Pancreas (tissue), 10 donors: ENCODE data around the gene SYT10. TPM values are rescaled to one million over a fixed set of nuclear protein-coding genes. Genes with fewer than 3 reads are reported as not detected.
A peak's percentile ranks its signal among the peaks of the same experiment; 100 is the strongest.

Experiments
- ATAC-seq, 4 donors: fragments of 200-7000 bp; cut with Tn5 transposase; one replicate each; pipeline versions ENCODE4 v1.8.0 to v1.9.1; 2020; ENCODE audit warnings: mild to moderate bottlenecking in 4 of 4, moderate library complexity in 4 of 4
- DNase-seq, 6 donors: peaks; one replicate each; pipeline ENCODE4 v3.0.0-alpha.2; 2020
- FAIRE-seq: peaks from 2 replicates; lab custom pipeline; 2012; peaks lifted over from hg19 to GRCh38; lab: Jason Lieb, UNC
- H3K27ac ChIP-seq, 4 donors: fragments of 200-600 bp; sonication (generic); 1 replicate in 3 of 4; 2 replicates in 1 of 4; pipeline versions ENCODE4 v1.5.0 to v1.8.0; 2020
- H3K27me3 ChIP-seq, 4 donors: fragments of 200-600 bp; one replicate each; pipeline ENCODE4 v1.8.0; 2021
- H3K36me3 ChIP-seq, 3 donors: fragments of 200-600 bp; sonication (generic) in 1 of 3; one replicate each; pipeline versions ENCODE4 v1.5.0 to v1.8.0; 2020 to 2021
- H3K4me1 ChIP-seq, 3 donors: fragments of 200-600 bp; one replicate each; pipeline ENCODE4 v1.8.0; 2021
- H3K4me3 ChIP-seq, 4 donors: fragments of 200-600 bp; sonication (generic) in 2 of 4; one replicate each; pipeline versions ENCODE4 v1.5.0 to v1.8.0; 2020 to 2021
- H3K9me3 ChIP-seq, 4 donors: fragments of 200-600 bp; one replicate each; pipeline ENCODE4 v1.8.0; 2021
- CTCF ChIP-seq, 4 donors: fragments of 200-600 bp; sonication (generic) in 3 of 4; IDR thresholded peaks; one replicate each; pipeline versions ENCODE4 v1.5.0 to v1.8.0; 2021; ENCODE audit warnings: antibody characterized with exemption in 4 of 4
- WGBS, 2 donors: extraction: QIAGEN DNeasy Blood & Tissue Kit; methylation state at CpG; one replicate each; pipeline ENCODE4 v1.1.7; 2013; 5-methylcytosine and 5-hydroxymethylcytosine counted together
- intact Hi-C, 3 donors: fragments of 100-400 bp; cut with DNase I; formaldehyde crosslinking; loops; one replicate each; pipeline versions ENCODE4 v1.11.1 to v1.14.2; 2022
- polyA plus RNA-seq, 2 donors: library from polyadenylated mRNA; stranded (reverse); fragments of 200-250 nt; gene quantifications; one replicate each; pipeline ENCODE4 v1.2.3, GENCODE V29; 2013
- total RNA-seq, 6 donors: library from RNA; stranded (reverse); fragmentation: NEBNext Ultra II Directional in 4 of 6; extraction: Animal tissue kit (Norgen Biotek cat#: 25700) in 4 of 6; gene quantifications; one replicate each; pipeline versions ENCODE4 v1.2.1 to v1.2.4, GENCODE V29; 2021 to 2023
- donor health status: healthy with polysubstance abuse.
- donor health status: DM: no; HTN: no; CAD: no; lungs with moderate emphysema.
- donor health status: DM: no; HTN: no; CAD: no.
- donor health status: control.
- donor health status: control.
- donor health status: Bipolar disorder and iron deficiency.
- donor health status: DM: yes; HTN: yes; CAD: no.
- donor health status: DM: no; HTN: no; CAD: no.
- donor health status: DM: no; HTN: no; CAD: no.
- donor health status: DM: yes; HTN: yes; CAD: no.

The SYT10 gene
- total RNA-seq = under 1 TPM in 1 of 6 donors, not detected in 5; 0.03 TPM
- under 1 TPM in 1 of 2 donors, not detected in 1; 0.05 TPM for polyA plus RNA-seq

DNA sequence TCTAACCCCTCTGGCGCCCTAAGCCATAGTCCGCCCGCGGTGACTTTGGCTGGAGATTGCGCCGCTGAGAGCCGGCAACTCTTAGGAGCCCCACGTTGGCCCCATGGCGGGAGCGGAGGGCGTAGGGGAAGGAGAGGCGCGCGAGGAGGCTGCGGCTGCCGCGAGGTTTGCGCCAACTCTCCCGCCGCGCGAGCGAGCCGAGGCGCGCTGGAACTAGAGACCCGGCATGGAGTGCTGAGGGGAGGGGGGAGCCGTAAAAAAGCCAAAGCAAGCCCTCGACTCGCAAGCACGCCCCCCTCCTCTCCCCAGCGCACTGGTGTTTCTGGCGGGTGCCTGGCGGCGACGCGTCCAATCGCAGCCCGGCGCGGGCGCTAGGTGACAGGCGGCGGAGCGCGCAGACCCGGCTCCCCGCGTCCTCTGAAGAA is at the start of gene SYT10:
Gene SYT10 (minus strand): TSS at position 233 of the 425 bp plus-strand sequence. CDS start 297 bp downstream, outside the sequence.
- intact Hi-C loops = no loop called here
- no peaks in the 10 kb centered on the region for H3K4me1 ChIP-seq
- FAIRE-seq = no peak
- H3K27ac ChIP-seq = no peak within 1 kb of the TSS
- no peaks in the 10 kb centered on the region for H3K36me3 ChIP-seq
- ATAC-seq = peak in 3 of 4 donors; percentile 40 to 47 (median 44)
- no peak for TF ChIP-seq CTCF (IDR thresholded peaks at IDR 0.05)
- peak within 1 kb of the TSS; percentile 26 to 51 (median 36) for H3K4me3 ChIP-seq
- WGBS, 2 donors = 0 to 1% methylated on average over 35 to 49 of the region's 49 CpGs
- no peaks in the 10 kb centered on the region for H3K9me3 ChIP-seq
- H3K27me3 ChIP-seq = peaks cover 0 to 20% (median 5%) of the 10 kb centered on the region in 4 donors
- DNase-seq = peak in 1 of 6 donors; percentile 63

DNA sequence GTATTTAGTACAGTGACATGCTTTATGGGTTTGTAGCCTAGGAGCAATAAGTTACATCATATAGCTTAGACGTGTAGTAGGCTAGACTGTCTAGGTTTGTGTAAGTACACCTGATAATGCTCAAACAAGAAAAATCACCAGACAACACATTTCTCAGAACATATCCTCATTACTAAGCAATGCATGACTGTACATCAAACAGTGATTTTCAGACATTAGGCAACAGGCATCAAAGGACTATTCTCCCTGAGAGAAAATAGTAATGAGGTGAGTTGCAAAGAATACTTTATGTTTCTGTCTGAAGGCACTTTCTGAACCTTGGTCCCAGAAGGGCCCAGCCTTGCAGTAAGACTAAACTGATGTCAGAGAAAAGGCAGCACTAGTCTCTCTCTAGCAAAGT is 48.4 kb upstream of the SYT10 start:
- Histone ChIP-seq H3K36me3 (no peaks in the 10 kb centered on the region), H3K27me3 (no peaks in the 10 kb centered on the region), H3K4me3 (no peak overlapping the region), H3K4me1 (no peaks in the 10 kb centered on the region), H3K27ac (no peak overlapping the region), H3K9me3 (no peaks in the 10 kb centered on the region)
- intact Hi-C loops = no loop called here
- WGBS, 2 donors = 28 to 53% methylated on average over 1 of the region's 1 CpG
- no peak for TF ChIP-seq CTCF (IDR thresholded peaks at IDR 0.05)
- no peak for FAIRE-seq
- ATAC-seq = no peak
- DNase-seq = no peak

DNA sequence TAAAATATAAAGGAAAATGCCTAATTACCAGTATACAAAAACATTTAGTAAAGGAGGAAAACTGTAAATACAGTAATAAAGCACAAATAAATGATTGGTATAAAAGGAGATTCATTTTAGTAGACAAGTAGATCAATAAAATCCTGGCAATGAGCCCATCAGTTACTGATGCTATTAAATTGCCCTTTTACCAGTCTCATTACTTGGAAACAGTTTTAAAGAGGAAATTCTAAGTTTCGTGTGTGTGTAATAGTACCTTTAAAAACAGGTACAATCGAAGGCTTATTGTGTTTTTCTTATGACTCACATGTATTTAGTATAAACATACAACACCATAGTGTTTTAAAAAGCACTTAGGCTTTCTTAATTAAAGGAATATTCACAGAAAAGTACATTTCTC is 46.4 kb upstream of the SYT10 start:
- intact Hi-C loops = no loop called here
- Histone ChIP-seq H3K4me1 (no peaks in the 10 kb centered on the region), H3K27me3 (no peaks in the 10 kb centered on the region), H3K36me3 (no peaks in the 10 kb centered on the region), H3K4me3 (no peak overlapping the region), H3K9me3 (no peaks in the 10 kb centered on the region), H3K27ac (no peak overlapping the region)
- TF ChIP-seq CTCF (IDR thresholded peaks at IDR 0.05) = no peak
- no peak for ATAC-seq
- no peak for FAIRE-seq
- DNase-seq = no peak
- WGBS, 2 donors = 17 to 20% methylated on average over 2 of the region's 2 CpGs

DNA sequence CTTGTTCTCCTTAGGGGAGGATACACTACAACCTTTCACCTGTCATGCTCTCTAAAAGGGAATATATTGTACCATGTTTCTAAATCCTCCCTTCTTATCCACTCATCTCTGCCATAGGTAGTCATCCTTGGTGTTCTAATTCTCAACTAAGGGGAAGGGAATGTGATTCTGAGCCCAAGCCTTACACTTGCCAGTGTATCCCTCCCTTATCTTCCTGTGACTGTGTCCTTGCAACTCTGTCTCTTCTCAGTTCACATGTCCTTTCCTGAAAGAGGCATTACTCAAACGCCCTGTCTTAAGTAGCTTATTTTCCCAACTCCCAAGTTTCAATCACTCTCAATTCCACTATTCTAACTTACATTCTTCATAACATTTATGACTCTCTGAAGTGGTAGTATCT is 44.5 kb upstream of the SYT10 start:
- H3K4me1 ChIP-seq = no peaks in the 10 kb centered on the region
- H3K27me3 ChIP-seq = no peaks in the 10 kb centered on the region
- intact Hi-C loops = no loop called here
- FAIRE-seq = no peak
- DNase-seq = no peak
- WGBS, 2 donors = 25 to 29% methylated on average over 1 of the region's 1 CpG
- no peak for ATAC-seq
- no peak overlapping the region for H3K4me3 ChIP-seq
- no peak for TF ChIP-seq CTCF (IDR thresholded peaks at IDR 0.05)
- no peak overlapping the region for H3K27ac ChIP-seq
- H3K9me3 ChIP-seq = no peaks in the 10 kb centered on the region
- no peaks in the 10 kb centered on the region for H3K36me3 ChIP-seq

DNA sequence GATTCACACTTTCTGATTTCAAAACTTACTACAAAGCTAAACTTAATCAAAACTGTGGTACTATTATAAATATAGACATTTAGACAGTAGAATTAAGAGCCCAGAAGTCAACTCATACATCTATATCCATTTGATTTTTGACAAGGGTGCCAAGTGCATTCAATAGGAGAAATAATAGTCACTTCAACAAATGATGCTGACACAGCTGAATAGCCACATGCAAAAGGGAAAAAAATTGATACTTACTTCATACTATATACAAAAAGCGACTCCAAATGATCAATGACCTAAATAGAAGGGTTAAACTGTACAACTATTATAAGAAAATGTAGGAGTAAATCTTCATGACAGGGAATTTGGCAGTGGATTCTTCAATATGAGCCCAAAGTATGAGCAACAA is 40.7 kb upstream of the SYT10 start:
- 39 to 55% methylated on average over 1 of the region's 1 CpG for WGBS, 2 donors
- no peak for TF ChIP-seq CTCF (IDR thresholded peaks at IDR 0.05)
- FAIRE-seq = no peak
- intact Hi-C loops = no loop called here
- ATAC-seq = no peak
- H3K4me1 ChIP-seq = no peaks in the 10 kb centered on the region
- DNase-seq = no peak
- H3K36me3 ChIP-seq = no peaks in the 10 kb centered on the region
- H3K27ac ChIP-seq = no peak overlapping the region
- no peaks in the 10 kb centered on the region for H3K9me3 ChIP-seq
- no peak overlapping the region for H3K4me3 ChIP-seq
- no peaks in the 10 kb centered on the region for H3K27me3 ChIP-seq
